Vagina (tissue), 2 donors: ENCODE data around the gene USP25.

ENCODE experiments used
- POLR2A ChIP-seq, 2 donors: fragments of 450-650 bp; IDR thresholded peaks; one replicate each; pipeline ENCODE4 v1.6.1; 2017; ENCODE audit warnings: antibody characterized with exemption in 2 of 2, mild to moderate bottlenecking in 2 of 2, moderate library complexity in 2 of 2
- TF ChIP-seq, protein P1 (sequence below), 3 experiments: fragments of 450-650 bp in 2 of 3; fragments of 200-600 bp in 1 of 3; sonication (generic) in 1 of 3; IDR thresholded peaks; one replicate each; pipeline ENCODE4 v1.5.1; 2017 to 2019; ENCODE audit warnings: antibody characterized with exemption in 3 of 3, mild to moderate bottlenecking in 2 of 3, moderate library complexity in 2 of 3

- no peak for TF ChIP-seq POLR2A (IDR thresholded peaks at IDR 0.05)
- TF ChIP-seq, protein P1, sequence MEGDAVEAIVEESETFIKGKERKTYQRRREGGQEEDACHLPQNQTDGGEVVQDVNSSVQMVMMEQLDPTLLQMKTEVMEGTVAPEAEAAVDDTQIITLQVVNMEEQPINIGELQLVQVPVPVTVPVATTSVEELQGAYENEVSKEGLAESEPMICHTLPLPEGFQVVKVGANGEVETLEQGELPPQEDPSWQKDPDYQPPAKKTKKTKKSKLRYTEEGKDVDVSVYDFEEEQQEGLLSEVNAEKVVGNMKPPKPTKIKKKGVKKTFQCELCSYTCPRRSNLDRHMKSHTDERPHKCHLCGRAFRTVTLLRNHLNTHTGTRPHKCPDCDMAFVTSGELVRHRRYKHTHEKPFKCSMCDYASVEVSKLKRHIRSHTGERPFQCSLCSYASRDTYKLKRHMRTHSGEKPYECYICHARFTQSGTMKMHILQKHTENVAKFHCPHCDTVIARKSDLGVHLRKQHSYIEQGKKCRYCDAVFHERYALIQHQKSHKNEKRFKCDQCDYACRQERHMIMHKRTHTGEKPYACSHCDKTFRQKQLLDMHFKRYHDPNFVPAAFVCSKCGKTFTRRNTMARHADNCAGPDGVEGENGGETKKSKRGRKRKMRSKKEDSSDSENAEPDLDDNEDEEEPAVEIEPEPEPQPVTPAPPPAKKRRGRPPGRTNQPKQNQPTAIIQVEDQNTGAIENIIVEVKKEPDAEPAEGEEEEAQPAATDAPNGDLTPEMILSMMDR (IDR thresholded peaks at IDR 0.05): no peak
Measured at GRCh38 chr21:15928686-15929425, 199.1 kb downstream of the USP25 start.
